Measurements from ENCODE around the gene GPX1.

- no peak for TF ChIP-seq CTCF (IDR thresholded peaks at IDR 0.05)
- no peak for TF ChIP-seq POLR2A (IDR thresholded peaks at IDR 0.05)
Measured at GRCh38 chr3:49352281-49352680, 5.9 kb downstream of the GPX1 start.
